Endothelial cell of umbilical vein (primary cell): ENCODE measurements around the gene POGZ. TPM values are rescaled to one million over a fixed set of nuclear protein-coding genes. Genes with fewer than 3 reads are reported as not detected.

Experiments used
- BruUV-seq: library from RNA; stranded (reverse); fragments of 400-500 nt; replicated peaks from 2 replicates; lab custom pipeline; 2021; lab: Mats Ljungman, UMichigan
- CTCF ChIA-PET: fragments of 300-600, 350-600 bp; sonication (Branson Sonifier 250); formaldehyde crosslinking; loops from one replicate; lab custom pipeline; 2021; ENCODE audit warnings: antibody characterized with exemption, inconsistent platforms; lab: Charles Lee
- POLR2A ChIA-PET: fragments of 300-600, 350-600 bp; sonication (Branson Sonifier 250); formaldehyde crosslinking; loops from one replicate; lab custom pipeline; 2021; ENCODE audit warnings: antibody characterized with exemption, inconsistent platforms; lab: Charles Lee
- DNase-seq: peaks from one replicate; pipeline ENCODE4 v3.0.0-alpha.2; 2011; ENCODE audit warnings: low read depth, low spot score
- FAIRE-seq: peaks from 2 replicates; lab custom pipeline; 2011; peaks lifted over from hg19 to GRCh38; lab: Jason Lieb, UNC
- H2AFZ ChIP-seq: 2 replicates; pipeline ENCODE4 v1.6.0; 2012; ENCODE audit warnings: low read depth, low read length, control low read depth, inconsistent platforms
- H3K27ac ChIP-seq: 2 replicates; pipeline ENCODE4 v1.5.1; 2011; ENCODE audit warnings: low read depth, mild to moderate bottlenecking, control low read depth, low read length, moderate library complexity; ENCODE audit not compliant: insufficient read depth
- H3K27me3 ChIP-seq, 2 experiments: 2 replicates each; pipeline versions ENCODE4 v1.6.0 to v1.6.1; 2011; ENCODE audit warnings: low read length in 2 of 2, mixed read lengths in 1 of 2; ENCODE audit not compliant: control insufficient read depth in 2 of 2, insufficient read depth in 2 of 2
- H3K36me3 ChIP-seq, 2 experiments: 2 replicates in 1 of 2; 3 replicates in 1 of 2; pipeline ENCODE4 v1.5.1; 2011; ENCODE audit warnings: low read length in 2 of 2, mild to moderate bottlenecking in 1 of 2, moderate library complexity in 1 of 2; ENCODE audit not compliant: control insufficient read depth in 2 of 2, insufficient read depth in 2 of 2; ENCODE audit errors: extremely low read depth in 1 of 2
- H3K4me1 ChIP-seq: 3 replicates; pipeline ENCODE4 v1.5.1; 2011; ENCODE audit warnings: mild to moderate bottlenecking, low read length; ENCODE audit not compliant: control insufficient read depth, insufficient read depth; ENCODE audit errors: extremely low read depth
- H3K4me2 ChIP-seq: 2 replicates; pipeline ENCODE4 v1.6.1; 2011; ENCODE audit warnings: low read length, control low read depth, mixed read lengths; ENCODE audit not compliant: insufficient read depth
- H3K4me3 ChIP-seq, 3 experiments: fragments of 200-600 bp in 1 of 3; sonication (generic), shearing (Covaris generic) in 1 of 3; replicated peaks in 1 of 3; 2 replicates each; pipeline ENCODE4 v1.5.1; 2011 to 2016; ENCODE audit warnings: control low read depth in 3 of 3, low read length in 3 of 3, mild to moderate bottlenecking in 2 of 3, inconsistent platforms in 1 of 3, low read depth in 1 of 3, moderate library complexity in 1 of 3; ENCODE audit not compliant: insufficient read depth in 1 of 3
- H3K79me2 ChIP-seq: 2 replicates; pipeline ENCODE4 v1.6.0; 2012; ENCODE audit warnings: low read length, inconsistent platforms; ENCODE audit not compliant: control insufficient read depth, insufficient read depth
- H3K9ac ChIP-seq: replicated peaks from 2 replicates; pipeline ENCODE3; 2011; ENCODE audit warnings: low read length, control low read depth; ENCODE audit not compliant: insufficient read depth; ENCODE audit errors: extremely low read depth
- H3K9me1 ChIP-seq: replicated peaks from 3 replicates; pipeline ENCODE4 v1.6.0; 2011; ENCODE audit warnings: mild to moderate bottlenecking, low read length; ENCODE audit not compliant: control insufficient read depth, insufficient read depth; ENCODE audit errors: extremely low read depth
- H3K9me3 ChIP-seq: replicated peaks from 2 replicates; pipeline ENCODE4 v1.5.1; 2012; ENCODE audit warnings: low read length, inconsistent platforms; ENCODE audit not compliant: control insufficient read depth, insufficient read depth
- H4K20me1 ChIP-seq: replicated peaks from 2 replicates; pipeline ENCODE3; 2011; ENCODE audit warnings: mild to moderate bottlenecking, low read length; ENCODE audit not compliant: control insufficient read depth, insufficient read depth; ENCODE audit errors: extremely low read depth
- EZH2 ChIP-seq: IDR thresholded peaks from 2 replicates; pipeline ENCODE4 v1.6.1; 2012; ENCODE audit warnings: borderline replicate concordance, low read depth, mild to moderate bottlenecking, moderate library complexity, low read length, inconsistent platforms; ENCODE audit not compliant: severe bottlenecking
- FOS ChIP-seq: IDR thresholded peaks from 2 replicates; pipeline ENCODE4 v1.6.1; 2011; ENCODE audit warnings: mild to moderate bottlenecking, low read length, moderate library complexity, borderline replicate concordance; ENCODE audit not compliant: insufficient read depth
- GATA2 ChIP-seq: IDR thresholded peaks from 2 replicates; pipeline ENCODE4 v1.7.0; 2011; ENCODE audit warnings: low read depth, mild to moderate bottlenecking, moderate library complexity, mixed read lengths, low read length; ENCODE audit not compliant: insufficient read length, insufficient read depth
- JUN ChIP-seq: IDR thresholded peaks from 2 replicates; pipeline ENCODE4 v1.6.1; 2011; ENCODE audit warnings: borderline replicate concordance, low read depth; ENCODE audit not compliant: insufficient read length, insufficient read depth
- MYC ChIP-seq: IDR thresholded peaks from one replicate; pipeline ENCODE4 v1.6.1; 2011; ENCODE audit warnings: mild to moderate bottlenecking, low read depth, low read length
- POLR2A ChIP-seq: IDR thresholded peaks from 2 replicates; pipeline ENCODE4 v1.6.1; 2012; ENCODE audit warnings: low read depth, mild to moderate bottlenecking, control low read depth, low read length
- POLR2AphosphoS5 ChIP-seq: IDR thresholded peaks from 2 replicates; pipeline ENCODE4 v1.6.1; 2012; ENCODE audit warnings: low read depth, mild to moderate bottlenecking, control low read depth, low read length, moderate library complexity; ENCODE audit not compliant: insufficient read depth
- dilution Hi-C: fragments of 300-500 bp; cut with MboI; formaldehyde crosslinking; loops from one replicate; pipeline ENCODE4 v1.15.0; 2019; ENCODE audit warnings: low sequenced_read_pairs; ENCODE audit not compliant: extremely low pct_ligation_motif_present
- intact Hi-C: fragments of 100-400 bp; cut with micrococcal nuclease; formaldehyde crosslinking; loops from one replicate; pipeline ENCODE4 v1.10.0; 2022
- polyA plus RNA-seq, 4 experiments: library from polyadenylated mRNA; depleted of rRNA in 3 of 4; stranded (reverse) in 3 of 4; unstranded in 1 of 4; fragments of >200 nt; gene quantifications; 2 replicates each; pipeline versions ENCODE4 v1.2.1 to v1.2.3, GENCODE V29; 2011 to 2012; ENCODE audit warnings: missing spikeins in 1 of 4
- small RNA-seq: library from RNA; depleted of rRNA; stranded (forward); fragments of <200 nt; gene quantifications from one replicate; pipeline ENCODE3, GENCODE V24; 2012; ENCODE audit warnings: low replicate concordance, low read depth; ENCODE audit not compliant: insufficient read depth, insufficient read length
- total RNA-seq: library from RNA; stranded (reverse); gene quantifications from 2 replicates; pipeline ENCODE4 v1.2.3, GENCODE V29; 2021
- TF ChIP-seq, protein P1 (sequence below): IDR thresholded peaks from 2 replicates; pipeline ENCODE4 v1.6.1; 2011; ENCODE audit not compliant: insufficient read depth, insufficient read length
- TF ChIP-seq, protein P2 (sequence below), 2 donors: IDR thresholded peaks; 1 replicate in 1 of 2; 2 replicates in 1 of 2; pipeline ENCODE4 v1.5.1; 2011; ENCODE audit warnings: low read length in 2 of 2, mild to moderate bottlenecking in 2 of 2, moderate library complexity in 2 of 2, control low read depth in 1 of 2, inconsistent platforms in 1 of 2, low read depth in 1 of 2; ENCODE audit not compliant: insufficient read depth in 1 of 2; ENCODE audit errors: extremely low read depth in 1 of 2

The POGZ gene
- total and polyA plus RNA-seq, 2 donors (not counting 3 experiments of a cell fraction or from before 2014, with no cell fraction given) = 50.7 to 96.7 TPM

DNA sequence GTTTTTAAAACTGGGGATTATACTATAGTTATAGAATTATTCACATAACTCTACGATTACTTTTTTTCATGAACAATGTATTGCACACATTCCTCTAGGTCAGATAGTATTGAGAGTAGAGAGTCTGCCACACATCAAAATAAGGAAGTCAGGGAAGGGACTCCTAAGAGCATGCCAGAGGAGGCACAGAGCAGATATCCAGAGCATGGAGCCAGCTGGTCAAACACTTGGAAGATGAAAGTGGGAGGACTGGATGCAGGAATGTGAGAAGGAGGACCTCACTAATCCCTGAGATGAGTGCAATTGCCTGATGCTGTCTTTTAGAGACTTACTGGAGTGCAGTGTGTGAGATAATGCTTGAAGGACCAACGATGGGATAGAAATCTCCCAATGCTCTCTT, 102.6 kb downstream of the POGZ start:
- Histone ChIP-seq H3K79me2 (no peaks in the 10 kb centered on the region), H4K20me1 (no peaks in the 10 kb centered on the region), H3K4me2 (no peak overlapping the region), H3K9me3 (no peaks in the 10 kb centered on the region), H3K36me3 (no peaks in the 10 kb centered on the region), H3K9me1 (no peaks in the 10 kb centered on the region), H3K4me3 (no peak overlapping the region), H3K9ac (no peak overlapping the region), H2AFZ (no peak overlapping the region), H3K27ac (no peak overlapping the region), H3K4me1 (no peaks in the 10 kb centered on the region), H3K27me3 (no peaks in the 10 kb centered on the region)
- FAIRE-seq = no peak
- ChIA-PET POLR2A (interaction anchor here (0.6 kb wide), 1 partner anchor 22 kb away, joined by 3 read pairs; no protein-coding TSS in a partner anchor), CTCF (interaction anchor here (1.0 to 1.6 kb wide), 4 partner anchors 16 to 56 kb away, joined by 3 to 8 read pairs (median 4); no protein-coding TSS in a partner anchor)
- TF ChIP-seq, protein P1, sequence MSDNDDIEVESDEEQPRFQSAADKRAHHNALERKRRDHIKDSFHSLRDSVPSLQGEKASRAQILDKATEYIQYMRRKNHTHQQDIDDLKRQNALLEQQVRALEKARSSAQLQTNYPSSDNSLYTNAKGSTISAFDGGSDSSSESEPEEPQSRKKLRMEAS = no peak
- TF ChIP-seq, protein P2, sequence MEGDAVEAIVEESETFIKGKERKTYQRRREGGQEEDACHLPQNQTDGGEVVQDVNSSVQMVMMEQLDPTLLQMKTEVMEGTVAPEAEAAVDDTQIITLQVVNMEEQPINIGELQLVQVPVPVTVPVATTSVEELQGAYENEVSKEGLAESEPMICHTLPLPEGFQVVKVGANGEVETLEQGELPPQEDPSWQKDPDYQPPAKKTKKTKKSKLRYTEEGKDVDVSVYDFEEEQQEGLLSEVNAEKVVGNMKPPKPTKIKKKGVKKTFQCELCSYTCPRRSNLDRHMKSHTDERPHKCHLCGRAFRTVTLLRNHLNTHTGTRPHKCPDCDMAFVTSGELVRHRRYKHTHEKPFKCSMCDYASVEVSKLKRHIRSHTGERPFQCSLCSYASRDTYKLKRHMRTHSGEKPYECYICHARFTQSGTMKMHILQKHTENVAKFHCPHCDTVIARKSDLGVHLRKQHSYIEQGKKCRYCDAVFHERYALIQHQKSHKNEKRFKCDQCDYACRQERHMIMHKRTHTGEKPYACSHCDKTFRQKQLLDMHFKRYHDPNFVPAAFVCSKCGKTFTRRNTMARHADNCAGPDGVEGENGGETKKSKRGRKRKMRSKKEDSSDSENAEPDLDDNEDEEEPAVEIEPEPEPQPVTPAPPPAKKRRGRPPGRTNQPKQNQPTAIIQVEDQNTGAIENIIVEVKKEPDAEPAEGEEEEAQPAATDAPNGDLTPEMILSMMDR (IDR thresholded peaks at IDR 0.05; ENCODE audit: extremely low read depth in 1 of 2, insufficient read depth in 1 of 2, low read depth in 1 of 2, low read length in 2 of 2) = no peak
- TF ChIP-seq JUN (no peak), FOS (no peak), MYC (no peak), POLR2AphosphoS5 (no peak), POLR2A (no peak), EZH2 (no peak), GATA2 (no peak)
- no TSS peak for BruUV-seq
- intact Hi-C loops = no loop called here
- DNase-seq = no peak
- dilution Hi-C loops = no loop called here

Small RNA genes lying within 50 kb of the gene (small RNA-seq; reads per million reads assigned to genes)
- gene RNY4P25 = not detected

Other genes starting within 250 kb of the POGZ start
- gene PSMD4, start 204.8 kb downstream of the POGZ start, total RNA-seq = 181 and 184 TPM in 2 replicates
- 251 and 266 TPM in 2 replicates for gene PSMD4, start 204.8 kb downstream of the POGZ start, polyA plus RNA-seq
- 15.5 and 17.9 TPM in 2 replicates for gene ZNF687, start 177.2 kb downstream of the POGZ start, total RNA-seq
- 20.1 and 30.9 TPM in 2 replicates for gene ZNF687, start 177.2 kb downstream of the POGZ start, polyA plus RNA-seq
- gene PI4KB, start 132.1 kb downstream of the POGZ start, total RNA-seq = 58.3 and 60.9 TPM in 2 replicates
- 63.3 and 67.8 TPM in 2 replicates for gene PI4KB, start 132.1 kb downstream of the POGZ start, polyA plus RNA-seq
- 46.3 and 52.8 TPM in 2 replicates for gene RFX5, start 112.2 kb downstream of the POGZ start, total RNA-seq
- 18.9 and 23.5 TPM in 2 replicates for gene RFX5, start 112.2 kb downstream of the POGZ start, polyA plus RNA-seq
- gene SELENBP1, start 86.8 kb downstream of the POGZ start, total RNA-seq = 12.4 and 18.0 TPM in 2 replicates
- 37.3 and 40.6 TPM in 2 replicates for gene SELENBP1, start 86.8 kb downstream of the POGZ start, polyA plus RNA-seq
- 322 and 335 TPM in 2 replicates for gene PSMB4, start 59.9 kb downstream of the POGZ start, total RNA-seq
- gene PSMB4, start 59.9 kb downstream of the POGZ start, polyA plus RNA-seq = 835 and 874 TPM in 2 replicates
- 0.73 and 1.2 TPM in 2 replicates for gene CGN, start 51.9 kb upstream of the POGZ start, total RNA-seq
- 0.32 and 0.37 TPM in 2 replicates for gene CGN, start 51.9 kb upstream of the POGZ start, polyA plus RNA-seq
- 4.3 TPM in 2 replicates for gene TUFT1, start 80.8 kb upstream of the POGZ start, total RNA-seq
- gene TUFT1, start 80.8 kb upstream of the POGZ start, polyA plus RNA-seq = 4.3 and 5.1 TPM in 2 replicates
- gene SNX27, start 152.6 kb upstream of the POGZ start, total RNA-seq = 24.5 and 24.9 TPM in 2 replicates
- gene SNX27, start 152.6 kb upstream of the POGZ start, polyA plus RNA-seq = 7.7 and 8.1 TPM in 2 replicates